GM12875 (cell line): ENCODE measurements around the gene CDKN2D.

Source experiments
- H3K4me3 ChIP-seq: one replicate; pipeline ENCODE4 v1.5.1; 2011; ENCODE audit warnings: low read depth, low read length, control low read depth
- CTCF ChIP-seq: IDR thresholded peaks from 2 replicates; pipeline ENCODE4 v1.5.1; 2011; ENCODE audit warnings: low read depth, mild to moderate bottlenecking, control low read depth, inconsistent platforms, low read length, moderate library complexity, borderline replicate concordance; ENCODE audit not compliant: insufficient read depth

CDKN2D gene

GRCh38 chr19:10517760-10518443, 50.9 kb downstream of the CDKN2D start:
- TF ChIP-seq CTCF = no peak
- H3K4me3 ChIP-seq = no peak overlapping the region

GRCh38 chr19:10517361-10517759, 51.4 kb downstream of the CDKN2D start, which contains the start of gene S1PR5:
TSS of gene S1PR5 (minus strand) at chr19:10517447. CDS start at chr19:10515011, 2,436 bp downstream.
- H3K4me3 ChIP-seq = no peak within 1 kb of the TSS
- no peak for TF ChIP-seq CTCF

GRCh38 chr19:10516671-10517286, 52.0 kb downstream of the CDKN2D start:
- H3K4me3 ChIP-seq = no peak overlapping the region
- TF ChIP-seq CTCF = no peak
